HepG2 (cell line): ENCODE measurements around the gene MAN2C1. TPM values are rescaled to one million over a fixed set of nuclear protein-coding genes. Genes with fewer than 3 reads are reported as not detected.

Experiments used
- ARID2 ChIP-seq: sonication (generic); formaldehyde crosslinking; IDR thresholded peaks from 2 replicates; pipeline ENCODE4 v1.8.1; 2022; ENCODE audit warnings: mild to moderate bottlenecking, missing genetic modification reagents, borderline replicate concordance
- FOXJ3 ChIP-seq: sonication (generic); formaldehyde crosslinking; IDR thresholded peaks from 2 replicates; pipeline ENCODE4 v1.4.0; 2020; ENCODE audit warnings: missing genetic modification reagents, mild to moderate bottlenecking, borderline replicate concordance
- FOXK1 ChIP-seq: sonication (generic); formaldehyde crosslinking; IDR thresholded peaks from 2 replicates; pipeline ENCODE4 v1.4.0; 2020; ENCODE audit warnings: low read depth, missing genetic modification reagents, borderline replicate concordance
- HOXA7 ChIP-seq: sonication (generic); formaldehyde crosslinking; IDR thresholded peaks from 2 replicates; pipeline ENCODE4 v1.8.1; 2022; ENCODE audit warnings: mild to moderate bottlenecking, missing genetic modification reagents, moderate library complexity
- KLF16 ChIP-seq, 2 experiments: sonication (generic) in 1 of 2; formaldehyde crosslinking in 1 of 2; IDR thresholded peaks; 2 replicates each; pipeline versions ENCODE4 v1.6.1 to v1.8.0; 2016 to 2023; ENCODE audit warnings: missing genetic modification reagents in 2 of 2, missing compliant biosample characterization in 1 of 2
- NFE2 ChIP-seq: sonication (generic); formaldehyde crosslinking; IDR thresholded peaks from 2 replicates; pipeline ENCODE4 v1.4.0; 2020; ENCODE audit warnings: missing genetic modification reagents
- NFRKB ChIP-seq: fragments of 450-650 bp; IDR thresholded peaks from 2 replicates; pipeline ENCODE4 v1.6.1; 2017
- PHF8 ChIP-seq: sonication (generic); formaldehyde crosslinking; IDR thresholded peaks from 2 replicates; pipeline ENCODE4 v1.5.0; 2020; ENCODE audit warnings: missing genetic modification reagents
- POGZ ChIP-seq: sonication (generic); formaldehyde crosslinking; IDR thresholded peaks from 2 replicates; pipeline ENCODE4 v1.4.0; 2020; ENCODE audit warnings: mild to moderate bottlenecking, missing genetic modification reagents
- SPEN ChIP-seq: sonication (generic); formaldehyde crosslinking; IDR thresholded peaks from 2 replicates; pipeline ENCODE4 v1.5.1; 2020; ENCODE audit warnings: low read depth, mild to moderate bottlenecking, missing genetic modification reagents
- ZFY ChIP-seq: sonication (generic); formaldehyde crosslinking; IDR thresholded peaks from 2 replicates; pipeline ENCODE4 v1.4.0; 2020; ENCODE audit warnings: missing genetic modification reagents
- ZMAT3 ChIP-seq: sonication (generic); formaldehyde crosslinking; conservative IDR thresholded peaks from 2 replicates; pipeline ENCODE4 v1.7.0; 2021; ENCODE audit warnings: missing genetic modification reagents
- ZNF333 ChIP-seq: sonication (generic); formaldehyde crosslinking; IDR thresholded peaks from 2 replicates; pipeline ENCODE4 v1.4.0; 2020; ENCODE audit warnings: mild to moderate bottlenecking, missing genetic modification reagents, borderline replicate concordance
- ZNF563 ChIP-seq: sonication (generic); formaldehyde crosslinking; IDR thresholded peaks from 2 replicates; pipeline ENCODE4 v1.8.0; 2022; ENCODE audit warnings: mild to moderate bottlenecking, moderate library complexity, missing genetic modification reagents
- ZNF577 ChIP-seq: sonication (generic); formaldehyde crosslinking; IDR thresholded peaks from 2 replicates; pipeline ENCODE4 v1.4.0; 2020; ENCODE audit warnings: mild to moderate bottlenecking, low read depth, missing genetic modification reagents, borderline replicate concordance
- ZSCAN21 ChIP-seq: sonication (generic); formaldehyde crosslinking; IDR thresholded peaks from 2 replicates; pipeline ENCODE4 v1.8.0; 2022; ENCODE audit warnings: mild to moderate bottlenecking, missing genetic modification reagents, moderate library complexity, borderline replicate concordance
- polyA plus RNA-seq, 8 experiments: library from polyadenylated mRNA; depleted of rRNA in 3 of 8; stranded (reverse) in 7 of 8; unstranded in 1 of 8; fragments of >200 nt; fragmentation: Illumina TruSeq in 4 of 8; extraction: Trizol in 4 of 8; gene quantifications; 2 replicates each; pipeline versions ENCODE4 v1.2.1 to v1.2.3, GENCODE V29; 2011 to 2016; ENCODE audit warnings: low read depth in 4 of 8, missing spikeins in 1 of 8, mixed read lengths in 1 of 8; ENCODE audit not compliant: insufficient read depth in 1 of 8
- total RNA-seq, 5 experiments: library from RNA; depleted of rRNA; stranded (reverse); fragments of >200 nt; fragmentation: Illumina TruSeq; extraction: Trizol; gene quantifications; 2 replicates each; pipeline ENCODE4 v1.2.3, GENCODE V29; 2016; ENCODE audit warnings: low read depth in 1 of 5
- TF ChIP-seq, protein P1 (sequence below): sonication (generic); formaldehyde crosslinking; IDR thresholded peaks from 2 replicates; pipeline ENCODE4 v1.4.0; 2020; ENCODE audit warnings: mild to moderate bottlenecking, missing genetic modification reagents
- TF ChIP-seq, protein P2 (sequence below): IDR thresholded peaks from 2 replicates; pipeline ENCODE4 v1.6.1; 2016; ENCODE audit warnings: missing compliant biosample characterization, missing genetic modification reagents, borderline replicate concordance
- TF ChIP-seq, protein P3 (sequence below): IDR thresholded peaks from 2 replicates; pipeline ENCODE4 v1.6.1; 2016; ENCODE audit warnings: low read depth
- TF ChIP-seq, protein P4 (sequence below): sonication (generic); formaldehyde crosslinking; IDR thresholded peaks from 2 replicates; pipeline ENCODE4 v1.8.0; 2022; ENCODE audit warnings: mild to moderate bottlenecking, missing genetic modification reagents, moderate library complexity
- TF ChIP-seq, protein P5 (sequence below): sonication (generic); formaldehyde crosslinking; IDR thresholded peaks from 2 replicates; pipeline ENCODE4 v1.4.0; 2020; ENCODE audit warnings: missing genetic modification reagents
- TF ChIP-seq, protein P6 (sequence below): sonication (generic); formaldehyde crosslinking; IDR thresholded peaks from 2 replicates; pipeline ENCODE4 v1.9.0; 2021; ENCODE audit warnings: missing genetic modification reagents, borderline replicate concordance

Gene MAN2C1
- total and polyA plus RNA-seq, 2 of the 13 experiments (the other 11 are each of a cell fraction or from before 2014, with no cell fraction given): 62.6 to 71.0 TPM

DNA sequence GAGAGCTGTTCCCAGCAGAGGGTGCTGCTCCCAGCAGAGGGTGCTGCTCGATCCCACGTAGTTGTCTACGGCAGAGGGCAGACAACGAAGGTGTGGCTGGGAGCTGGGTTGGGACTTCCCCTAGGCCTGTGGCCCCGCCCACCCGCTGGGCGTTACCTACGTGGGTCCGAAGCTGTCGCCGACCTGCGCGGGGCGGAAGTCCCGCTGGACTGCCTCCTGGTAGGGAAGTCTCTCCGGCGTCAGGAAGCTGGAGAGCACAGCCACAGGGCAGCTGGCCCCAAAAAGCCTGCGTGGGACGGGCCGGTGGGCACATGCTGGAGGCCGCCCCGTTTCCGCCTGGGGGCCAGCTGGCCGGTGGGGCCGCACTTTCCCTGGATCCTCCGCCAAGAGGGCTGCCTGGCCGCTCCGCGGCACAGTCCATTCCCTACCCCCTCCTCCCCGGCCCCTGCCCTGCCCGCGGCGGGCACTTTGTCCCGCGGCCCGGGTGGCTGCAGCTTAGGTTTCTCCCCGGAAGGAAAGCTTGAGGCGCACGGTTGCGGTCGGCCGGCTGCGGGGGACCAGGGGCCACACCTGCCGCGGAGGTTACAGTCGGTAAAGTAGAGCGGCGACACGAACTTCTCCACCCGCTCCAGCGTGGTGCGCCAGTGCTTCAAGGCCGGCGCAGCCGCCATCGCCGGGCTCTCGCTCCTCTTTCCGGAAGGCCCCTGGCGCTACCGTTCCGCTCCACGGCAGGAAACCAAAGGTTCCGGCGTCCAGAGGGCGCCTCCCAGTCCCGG lies at the start of gene MAN2C1 (continued):
- TF ChIP-seq ARID2: no peak; the same call in 1 of the 2 replicates
- TF ChIP-seq ZMAT3 (CRISPR knock-in tag): no peak; the same call in 1 of the 2 replicates
- TF ChIP-seq, protein P1, sequence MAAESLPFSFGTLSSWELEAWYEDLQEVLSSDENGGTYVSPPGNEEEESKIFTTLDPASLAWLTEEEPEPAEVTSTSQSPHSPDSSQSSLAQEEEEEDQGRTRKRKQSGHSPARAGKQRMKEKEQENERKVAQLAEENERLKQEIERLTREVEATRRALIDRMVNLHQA (CRISPR knock-in tag): no peak
- TF ChIP-seq, protein P2, sequence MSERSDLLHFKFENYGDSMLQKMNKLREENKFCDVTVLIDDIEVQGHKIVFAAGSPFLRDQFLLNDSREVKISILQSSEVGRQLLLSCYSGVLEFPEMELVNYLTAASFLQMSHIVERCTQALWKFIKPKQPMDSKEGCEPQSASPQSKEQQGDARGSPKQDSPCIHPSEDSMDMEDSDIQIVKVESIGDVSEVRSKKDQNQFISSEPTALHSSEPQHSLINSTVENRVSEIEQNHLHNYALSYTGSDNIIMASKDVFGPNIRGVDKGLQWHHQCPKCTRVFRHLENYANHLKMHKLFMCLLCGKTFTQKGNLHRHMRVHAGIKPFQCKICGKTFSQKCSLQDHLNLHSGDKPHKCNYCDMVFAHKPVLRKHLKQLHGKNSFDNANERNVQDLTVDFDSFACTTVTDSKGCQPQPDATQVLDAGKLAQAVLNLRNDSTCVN: no peak; the same call in 1 of the 2 replicates
- no peak for TF ChIP-seq NFRKB
- peak; percentile 84 for TF ChIP-seq ZSCAN21 (CRISPR knock-in tag)
- TF ChIP-seq, protein P3, sequence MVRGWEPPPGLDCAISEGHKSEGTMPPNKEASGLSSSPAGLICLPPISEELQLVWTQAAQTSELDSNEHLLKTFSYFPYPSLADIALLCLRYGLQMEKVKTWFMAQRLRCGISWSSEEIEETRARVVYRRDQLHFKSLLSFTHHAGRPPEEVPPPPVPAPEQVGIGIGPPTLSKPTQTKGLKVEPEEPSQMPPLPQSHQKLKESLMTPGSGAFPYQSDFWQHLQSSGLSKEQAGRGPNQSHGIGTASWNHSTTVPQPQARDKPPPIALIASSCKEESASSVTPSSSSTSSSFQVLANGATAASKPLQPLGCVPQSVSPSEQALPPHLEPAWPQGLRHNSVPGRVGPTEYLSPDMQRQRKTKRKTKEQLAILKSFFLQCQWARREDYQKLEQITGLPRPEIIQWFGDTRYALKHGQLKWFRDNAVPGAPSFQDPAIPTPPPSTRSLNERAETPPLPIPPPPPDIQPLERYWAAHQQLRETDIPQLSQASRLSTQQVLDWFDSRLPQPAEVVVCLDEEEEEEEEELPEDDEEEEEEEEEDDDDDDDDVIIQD (CRISPR knock-in tag): peak; percentile 85
- TF ChIP-seq, protein P4, sequence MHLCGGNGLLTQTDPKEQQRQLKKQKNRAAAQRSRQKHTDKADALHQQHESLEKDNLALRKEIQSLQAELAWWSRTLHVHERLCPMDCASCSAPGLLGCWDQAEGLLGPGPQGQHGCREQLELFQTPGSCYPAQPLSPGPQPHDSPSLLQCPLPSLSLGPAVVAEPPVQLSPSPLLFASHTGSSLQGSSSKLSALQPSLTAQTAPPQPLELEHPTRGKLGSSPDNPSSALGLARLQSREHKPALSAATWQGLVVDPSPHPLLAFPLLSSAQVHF: no peak
- TF ChIP-seq ZNF563 (CRISPR knock-in tag): peak; percentile 52
- TF ChIP-seq FOXJ3: peak; percentile 47
- TF ChIP-seq KLF16 (CRISPR knock-in tag; IDR thresholded peaks at IDR 0.05): peak in 1 of 2 experiments; percentile 60; a peak in 1 of 4 replicates
- no peak; the same call in 1 of the 2 replicates for TF ChIP-seq ZNF577 (CRISPR knock-in tag)
- no peak for TF ChIP-seq NFE2 (CRISPR knock-in tag)
- TF ChIP-seq, protein P5, sequence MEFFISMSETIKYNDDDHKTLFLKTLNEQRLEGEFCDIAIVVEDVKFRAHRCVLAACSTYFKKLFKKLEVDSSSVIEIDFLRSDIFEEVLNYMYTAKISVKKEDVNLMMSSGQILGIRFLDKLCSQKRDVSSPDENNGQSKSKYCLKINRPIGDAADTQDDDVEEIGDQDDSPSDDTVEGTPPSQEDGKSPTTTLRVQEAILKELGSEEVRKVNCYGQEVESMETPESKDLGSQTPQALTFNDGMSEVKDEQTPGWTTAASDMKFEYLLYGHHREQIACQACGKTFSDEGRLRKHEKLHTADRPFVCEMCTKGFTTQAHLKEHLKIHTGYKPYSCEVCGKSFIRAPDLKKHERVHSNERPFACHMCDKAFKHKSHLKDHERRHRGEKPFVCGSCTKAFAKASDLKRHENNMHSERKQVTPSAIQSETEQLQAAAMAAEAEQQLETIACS: 0 out of 2 replicates have a peak, but pooled peaks have one; percentile 20
- no peak; the same call in 1 of the 2 replicates for TF ChIP-seq ZNF333 (CRISPR knock-in tag)
- TF ChIP-seq HOXA7 (CRISPR knock-in tag): no peak
- TF ChIP-seq SPEN (CRISPR knock-in tag): peak; percentile 87
- peak; percentile 53; the same call in 1 of the 2 replicates for TF ChIP-seq POGZ (CRISPR knock-in tag)
- peak; percentile 79 for TF ChIP-seq FOXK1 (CRISPR knock-in tag)
- TF ChIP-seq, protein P6, sequence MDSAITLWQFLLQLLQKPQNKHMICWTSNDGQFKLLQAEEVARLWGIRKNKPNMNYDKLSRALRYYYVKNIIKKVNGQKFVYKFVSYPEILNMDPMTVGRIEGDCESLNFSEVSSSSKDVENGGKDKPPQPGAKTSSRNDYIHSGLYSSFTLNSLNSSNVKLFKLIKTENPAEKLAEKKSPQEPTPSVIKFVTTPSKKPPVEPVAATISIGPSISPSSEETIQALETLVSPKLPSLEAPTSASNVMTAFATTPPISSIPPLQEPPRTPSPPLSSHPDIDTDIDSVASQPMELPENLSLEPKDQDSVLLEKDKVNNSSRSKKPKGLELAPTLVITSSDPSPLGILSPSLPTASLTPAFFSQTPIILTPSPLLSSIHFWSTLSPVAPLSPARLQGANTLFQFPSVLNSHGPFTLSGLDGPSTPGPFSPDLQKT: 0 out of 2 replicates have a peak, but pooled peaks have one; percentile 17
- TF ChIP-seq ZFY (CRISPR knock-in tag): peak; percentile 87
- peak; percentile 92 for TF ChIP-seq PHF8 (CRISPR knock-in tag)
